Suprapubic skin (tissue), 4 donors: ENCODE results near the gene ADRA1B. TPM values are rescaled to one million over a fixed set of nuclear protein-coding genes. Genes with fewer than 3 reads are reported as not detected.
"Not testable (repeated sequence)": the region's sequence is repeated elsewhere in the genome, so short reads cannot be mapped to it uniquely, and the experiment has no call there.

Experiments used
- DNase-seq, 2 donors: peaks; one replicate each; pipeline ENCODE4 v3.0.0-alpha.2; 2019; ENCODE audit warnings: low spot score in 2 of 2
- H3K27ac ChIP-seq: fragments of 200-600 bp; sonication (generic); one replicate; pipeline ENCODE4 v1.5.1; 2019
- H3K27me3 ChIP-seq: fragments of 200-600 bp; sonication (generic); one replicate; pipeline ENCODE4 v1.5.1; 2019
- H3K36me3 ChIP-seq: fragments of 200-600 bp; sonication (generic); one replicate; pipeline ENCODE4 v1.5.1; 2019
- H3K4me1 ChIP-seq: fragments of 200-600 bp; sonication (generic); one replicate; pipeline ENCODE4 v1.5.1; 2019
- H3K4me3 ChIP-seq: fragments of 200-600 bp; sonication (generic); one replicate; pipeline ENCODE4 v1.5.1; 2019; ENCODE audit warnings: mild to moderate bottlenecking
- H3K9me3 ChIP-seq: fragments of 200-600 bp; sonication (generic); one replicate; pipeline ENCODE4 v1.5.1; 2019
- CTCF ChIP-seq, 2 donors: fragments of 200-600 bp in 1 of 2; fragments of 450-650 bp in 1 of 2; sonication (generic) in 1 of 2; IDR thresholded peaks; one replicate each; pipeline ENCODE4 v1.5.1; 2016 to 2019; ENCODE audit warnings: antibody characterized with exemption in 2 of 2, mild to moderate bottlenecking in 1 of 2, moderate library complexity in 1 of 2
- EP300 ChIP-seq: sonication (generic); formaldehyde crosslinking; IDR thresholded peaks from one replicate; pipeline ENCODE4 v1.6.1; 2017; ENCODE audit warnings: antibody characterized with exemption
- POLR2A ChIP-seq, 2 donors: fragments of 450-650 bp; IDR thresholded peaks; one replicate each; pipeline ENCODE4 v1.6.1; 2017; ENCODE audit warnings: antibody characterized with exemption in 2 of 2, mild to moderate bottlenecking in 2 of 2, moderate library complexity in 2 of 2
- POLR2AphosphoS5 ChIP-seq, 3 donors: sonication (generic); formaldehyde crosslinking; IDR thresholded peaks; one replicate each; pipeline ENCODE4 v1.6.1; 2017; ENCODE audit warnings: antibody characterized with exemption in 3 of 3
- WGBS: methylation state at CpG from one replicate; pipeline ENCODE4 v1.1.5; 2018; 5-methylcytosine and 5-hydroxymethylcytosine counted together
- total RNA-seq, 4 donors: library from RNA; depleted of rRNA; stranded (reverse); fragments of >200 nt; gene quantifications; one replicate each; pipeline ENCODE4 v1.1.0, GENCODE V29; 2016

ADRA1B gene
- total RNA-seq, 4 donors from 2014 or later = 0.36 to 0.64 (median 0.47) TPM; not detected in 1

- H3K36me3 ChIP-seq = peaks cover 26% of the 10 kb centered on the region
- DNase-seq = peak; percentile 96 to 98
- WGBS = under 1% methylated on average over 31 of the region's 31 CpGs
- H3K4me3 ChIP-seq = peak within 1 kb of the TSS; percentile 90
- peak within 1 kb of the TSS; percentile 87 for H3K27ac ChIP-seq
- H3K27me3 ChIP-seq = no peaks in the 10 kb centered on the region
- H3K9me3 ChIP-seq = no peaks in the 10 kb centered on the region
- H3K4me1 ChIP-seq = peaks cover 23% of the 10 kb centered on the region
- TF ChIP-seq CTCF (IDR thresholded peaks at IDR 0.05) (no peak), POLR2AphosphoS5 (IDR thresholded peaks at IDR 0.05) (peak; percentile 51 to 96 (median 92)), POLR2A (IDR thresholded peaks at IDR 0.05) (peak; percentile 79 to 81), EP300 (no peak)
Measured at GRCh38 chr5:160008877-160009590, 92.8 kb downstream of the ADRA1B start, which contains the start of gene TTC1. TSS of gene TTC1 (plus strand) at chr5:160009139. CDS start at chr5:160010529, 1,390 bp downstream.

GRCh38 chr5:160009591-160009989 lies 93.3 kb downstream of the ADRA1B start:
- Histone ChIP-seq H3K27me3 (no peaks in the 10 kb centered on the region), H3K4me1 (peaks cover 23% of the 10 kb centered on the region), H3K4me3 (peak overlapping the region; percentile 90), H3K36me3 (peaks cover 27% of the 10 kb centered on the region), H3K9me3 (no peaks in the 10 kb centered on the region), H3K27ac (peak overlapping the region; percentile 87)
- TF ChIP-seq POLR2A (IDR thresholded peaks at IDR 0.05) = no peak
- no peak for TF ChIP-seq EP300
- TF ChIP-seq CTCF (IDR thresholded peaks at IDR 0.05) = no peak
- TF ChIP-seq POLR2AphosphoS5 (IDR thresholded peaks at IDR 0.05) = no peak
- 8% methylated on average over 11 of the region's 11 CpGs for WGBS
- no peak for DNase-seq

GRCh38 chr5:160011471-160011870 lies 95.2 kb downstream of the ADRA1B start:
- TF ChIP-seq POLR2AphosphoS5 (IDR thresholded peaks at IDR 0.05) = no peak
- no peak overlapping the region for H3K4me3 ChIP-seq

GRCh38 chr5:160014197-160014596 lies 97.9 kb downstream of the ADRA1B start:
- not testable (repeated sequence) for DNase-seq, H3K27me3 ChIP-seq, H3K4me3 ChIP-seq, H3K9me3 ChIP-seq, H3K27ac ChIP-seq
- 96% methylated on average over 6 of the region's 6 CpGs for WGBS
- peaks cover 18% of the 10 kb centered on the region for H3K4me1 ChIP-seq
- peaks cover 47% of the 10 kb centered on the region for H3K36me3 ChIP-seq

More at GRCh38 chr5:160011471-160011870, 95.2 kb downstream of the ADRA1B start:
- H3K27me3 ChIP-seq = no peaks in the 10 kb centered on the region
- H3K9me3 ChIP-seq = no peaks in the 10 kb centered on the region
- H3K4me1 ChIP-seq = peaks cover 23% of the 10 kb centered on the region
- no peak overlapping the region for H3K27ac ChIP-seq
- no peak for DNase-seq
- H3K36me3 ChIP-seq = peaks cover 39% of the 10 kb centered on the region

- TF ChIP-seq POLR2A (IDR thresholded peaks at IDR 0.05) = no peak
- TF ChIP-seq POLR2AphosphoS5 (IDR thresholded peaks at IDR 0.05) = no peak
- no peak for TF ChIP-seq EP300
- no peak for TF ChIP-seq CTCF (IDR thresholded peaks at IDR 0.05)
- WGBS = 77% methylated on average over 2 of the region's 2 CpGs
- Histone ChIP-seq H3K27me3 (no peaks in the 10 kb centered on the region), H3K36me3 (peaks cover 28% of the 10 kb centered on the region), H3K27ac (no peak overlapping the region), H3K4me3 (no peak overlapping the region), H3K9me3 (no peaks in the 10 kb centered on the region), H3K4me1 (peaks cover 14% of the 10 kb centered on the region)
- DNase-seq = no peak
Measured at GRCh38 chr5:160018945-160019625, 102.8 kb downstream of the ADRA1B start.

- no peaks in the 10 kb centered on the region for H3K27me3 ChIP-seq
- no peak overlapping the region for H3K4me3 ChIP-seq
- 79% methylated on average over 7 of the region's 7 CpGs for WGBS
- peaks cover 23% of the 10 kb centered on the region for H3K36me3 ChIP-seq
- H3K4me1 ChIP-seq = peaks cover 15% of the 10 kb centered on the region
- no peak for TF ChIP-seq EP300
- no peak for TF ChIP-seq POLR2AphosphoS5 (IDR thresholded peaks at IDR 0.05)
- no peak for TF ChIP-seq CTCF (IDR thresholded peaks at IDR 0.05)
- no peak for TF ChIP-seq POLR2A (IDR thresholded peaks at IDR 0.05)
- H3K9me3 ChIP-seq = no peaks in the 10 kb centered on the region
- no peak overlapping the region for H3K27ac ChIP-seq
- no peak for DNase-seq
Measured at GRCh38 chr5:160020266-160020770, 104.0 kb downstream of the ADRA1B start.
